ENCODE data around the gene TMEM125.

GRCh38 chr1:43286115-43286514 lies 16.3 kb downstream of the TMEM125 start:
- TF ChIP-seq CTCF (conservative IDR thresholded peaks at IDR 0.05; ENCODE audit: low read depth, low read length): no peak
- no peak for TF ChIP-seq BHLHE40 (IDR thresholded peaks at IDR 0.05; ENCODE audit: low read depth, low read length)
- no peak for TF ChIP-seq ELK1 (IDR thresholded peaks at IDR 0.05; ENCODE audit: borderline replicate concordance, low read depth, low read length)
- TF ChIP-seq POLR2A (IDR thresholded peaks at IDR 0.05; ENCODE audit: low read depth, low read length): no peak
- no peak for TF ChIP-seq RFX5 (IDR thresholded peaks at IDR 0.05; ENCODE audit: low read depth, low read length)
- TF ChIP-seq CEBPB (IDR thresholded peaks at IDR 0.05; ENCODE audit: low read depth, low read length): no peak
- TF ChIP-seq MAFK (IDR thresholded peaks at IDR 0.05; ENCODE audit: low read depth, low read length): no peak
- no peak for TF ChIP-seq RAD21 (IDR thresholded peaks at IDR 0.05; ENCODE audit: low read length)
- TF ChIP-seq RCOR1 (IDR thresholded peaks at IDR 0.05; ENCODE audit: insufficient replicate concordance, low read length): no peak
- TF ChIP-seq FOS (IDR thresholded peaks at IDR 0.05; ENCODE audit: low read depth, low read length): no peak
- TF ChIP-seq CHD1 (IDR thresholded peaks at IDR 0.05; ENCODE audit: low read depth, low read length): no peak

Measured in IMR-90 (cell line).